ENCODE measurements around the gene FGF19.
"Not testable (repeated sequence)": the region's sequence is repeated elsewhere in the genome, so short reads cannot be mapped to it uniquely, and the experiment has no call there.

Gene FGF19

GRCh38 chr11:69696749-69697468, 6.9 kb downstream of the FGF19 start:
- Histone ChIP-seq H3K4me1 (ENCODE audit: control insufficient read depth, insufficient read depth, low read length) (peaks cover 20% of the 10 kb centered on the region), H3K27me3 (ENCODE audit: control insufficient read depth, insufficient read depth, low read length, poor library complexity, severe bottlenecking) (peaks cover 18% of the 10 kb centered on the region), H3K4me3 (ENCODE audit: insufficient read depth, low read depth, low read length) (no peak overlapping the region), H3K36me3 (ENCODE audit: control insufficient read depth, insufficient read depth, low read length) (no peaks in the 10 kb centered on the region), H3K9me3 (ENCODE audit: control insufficient read depth, low read length) (no peaks in the 10 kb centered on the region), H3K27ac (ENCODE audit: insufficient read depth, low read depth, low read length, poor library complexity, severe bottlenecking) (no peak overlapping the region)
- WGBS, 2 experiments, result 79 to 81% methylated on average over 15 of the region's 15 CpGs

DNA sequence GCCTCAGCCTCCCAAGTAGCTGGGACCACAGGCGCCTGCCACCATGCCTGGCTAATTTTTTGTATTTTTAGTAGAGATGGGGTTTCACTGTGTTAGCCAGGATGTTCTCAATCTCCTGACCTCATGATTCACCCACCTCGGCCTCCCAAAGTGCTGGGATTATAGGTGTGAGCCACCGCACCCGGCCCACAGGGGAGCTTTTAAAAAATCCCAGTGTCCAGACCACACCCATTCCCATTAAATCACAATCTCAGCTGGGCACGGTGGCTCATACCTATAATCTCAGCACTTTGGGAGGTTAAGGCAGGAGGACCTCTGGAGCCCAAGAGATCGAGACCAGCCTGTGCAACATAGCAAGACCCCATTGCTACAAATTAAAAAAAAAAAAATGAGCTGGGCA, 7.8 kb downstream of the FGF19 start:
- not testable (repeated sequence) for H3K36me3 ChIP-seq (ENCODE audit: control insufficient read depth, insufficient read depth, low read length); H3K9me3 ChIP-seq (ENCODE audit: control insufficient read depth, low read length); H3K4me3 ChIP-seq (ENCODE audit: insufficient read depth, low read depth, low read length); H3K27ac ChIP-seq (ENCODE audit: insufficient read depth, low read depth, low read length, poor library complexity, severe bottlenecking); H3K27me3 ChIP-seq (ENCODE audit: control insufficient read depth, insufficient read depth, low read length, poor library complexity, severe bottlenecking)
- H3K4me1 ChIP-seq (ENCODE audit: control insufficient read depth, insufficient read depth, low read length), result peaks cover 17% of the 10 kb centered on the region
- 92 to 93% methylated on average over 5 of the region's 6 CpGs for WGBS, 2 experiments

DNA sequence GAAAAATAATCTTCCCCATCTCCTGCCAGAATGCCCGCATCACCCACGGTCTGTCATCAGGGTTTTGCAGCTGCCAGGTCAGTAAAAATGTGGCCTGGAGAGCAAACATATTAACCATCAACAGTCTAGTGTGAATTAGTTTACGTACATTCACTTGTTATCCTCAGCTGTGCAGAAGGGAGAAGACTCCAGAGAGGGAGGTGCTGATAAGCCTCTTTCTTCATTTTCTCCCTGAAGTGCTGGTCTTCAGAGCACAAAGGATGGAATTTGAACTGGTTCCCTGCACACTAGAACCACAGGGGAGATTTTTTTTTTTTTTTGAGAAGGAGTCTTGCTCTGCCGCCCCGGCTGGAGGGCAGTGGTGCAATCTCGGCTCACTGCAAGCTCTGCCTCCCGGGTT, 8.2 kb downstream of the FGF19 start:
- Histone ChIP-seq H3K9me3 (ENCODE audit: control insufficient read depth, low read length) (no peaks in the 10 kb centered on the region), H3K36me3 (ENCODE audit: control insufficient read depth, insufficient read depth, low read length) (no peaks in the 10 kb centered on the region), H3K27me3 (ENCODE audit: control insufficient read depth, insufficient read depth, low read length, poor library complexity, severe bottlenecking) (peaks cover 4% of the 10 kb centered on the region), H3K4me1 (ENCODE audit: control insufficient read depth, insufficient read depth, low read length) (peaks cover 13% of the 10 kb centered on the region), H3K4me3 (ENCODE audit: insufficient read depth, low read depth, low read length) (no peak overlapping the region), H3K27ac (ENCODE audit: insufficient read depth, low read depth, low read length, poor library complexity, severe bottlenecking) (no peak overlapping the region)
- WGBS, 2 experiments, result 88 to 90% methylated on average over 6 to 7 of the region's 7 CpGs

DNA sequence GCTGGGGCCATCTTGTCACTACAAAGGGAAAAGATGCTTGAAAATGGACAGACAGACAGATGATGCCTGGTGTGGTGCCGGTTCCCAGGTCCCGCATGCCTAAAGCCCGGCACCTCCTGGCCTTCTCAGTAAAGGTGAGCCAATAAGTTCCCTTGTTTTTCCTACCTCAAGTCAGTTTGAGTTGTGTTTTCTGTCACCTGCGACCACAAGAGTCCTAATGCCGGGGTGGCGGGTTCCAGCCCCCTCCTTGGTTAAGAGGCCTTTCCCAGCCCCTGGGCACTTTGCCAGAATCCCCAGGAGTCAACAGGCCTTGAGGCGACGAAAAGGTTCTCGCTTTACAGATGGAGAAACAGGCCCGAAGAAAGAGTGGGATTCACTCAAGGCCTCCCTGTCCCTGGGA, 9.0 kb downstream of the FGF19 start:
- H3K9me3 ChIP-seq (ENCODE audit: control insufficient read depth, low read length), result no peaks in the 10 kb centered on the region
- no peak overlapping the region for H3K4me3 ChIP-seq (ENCODE audit: insufficient read depth, low read depth, low read length)
- H3K27me3 ChIP-seq (ENCODE audit: control insufficient read depth, insufficient read depth, low read length, poor library complexity, severe bottlenecking), result no peaks in the 10 kb centered on the region
- no peaks in the 10 kb centered on the region for H3K36me3 ChIP-seq (ENCODE audit: control insufficient read depth, insufficient read depth, low read length)
- 86% methylated on average over 10 of the region's 10 CpGs for WGBS, 2 experiments
- H3K27ac ChIP-seq (ENCODE audit: insufficient read depth, low read depth, low read length, poor library complexity, severe bottlenecking), result no peak overlapping the region
- peaks cover 13% of the 10 kb centered on the region for H3K4me1 ChIP-seq (ENCODE audit: control insufficient read depth, insufficient read depth, low read length)

DNA sequence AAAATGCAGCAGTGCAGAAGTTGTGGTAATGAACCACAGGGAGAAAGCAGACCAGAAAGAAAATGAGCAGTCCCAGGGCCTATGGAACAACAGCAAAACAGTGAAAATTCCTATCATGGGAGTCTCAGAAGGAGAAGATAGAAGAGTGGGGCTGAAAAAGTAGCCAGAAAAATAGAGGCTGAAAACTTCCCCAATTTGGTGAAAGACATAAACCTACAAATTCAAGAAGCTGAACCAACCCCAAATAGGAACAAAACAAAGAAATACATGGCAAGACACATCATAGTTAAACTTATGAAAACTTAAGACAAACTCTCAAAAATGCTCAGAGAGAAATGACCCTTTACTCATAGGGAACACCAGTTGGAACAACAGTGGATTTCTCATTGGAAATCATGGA, 11.4 kb downstream of the FGF19 start:
- H3K4me1 ChIP-seq (ENCODE audit: control insufficient read depth, insufficient read depth, low read length), result peaks cover 9% of the 10 kb centered on the region
- H3K27me3 ChIP-seq (ENCODE audit: control insufficient read depth, insufficient read depth, low read length, poor library complexity, severe bottlenecking), result no peaks in the 10 kb centered on the region
- H3K36me3 ChIP-seq (ENCODE audit: control insufficient read depth, insufficient read depth, low read length), result no peaks in the 10 kb centered on the region
- H3K9me3 ChIP-seq (ENCODE audit: control insufficient read depth, low read length), result no peaks in the 10 kb centered on the region
- no peak overlapping the region for H3K27ac ChIP-seq (ENCODE audit: insufficient read depth, low read depth, low read length, poor library complexity, severe bottlenecking)
- H3K4me3 ChIP-seq (ENCODE audit: insufficient read depth, low read depth, low read length), result no peak overlapping the region

- Histone ChIP-seq H3K9me3 (ENCODE audit: control insufficient read depth, low read length) (no peaks in the 10 kb centered on the region), H3K27me3 (ENCODE audit: control insufficient read depth, insufficient read depth, low read length, poor library complexity, severe bottlenecking) (no peaks in the 10 kb centered on the region), H3K4me1 (ENCODE audit: control insufficient read depth, insufficient read depth, low read length) (no peaks in the 10 kb centered on the region), H3K4me3 (ENCODE audit: insufficient read depth, low read depth, low read length) (no peak overlapping the region), H3K36me3 (ENCODE audit: control insufficient read depth, insufficient read depth, low read length) (no peaks in the 10 kb centered on the region), H3K27ac (ENCODE audit: insufficient read depth, low read depth, low read length, poor library complexity, severe bottlenecking) (no peak overlapping the region)
- WGBS, 2 experiments, result 91 to 94% methylated on average over 2 of the region's 2 CpGs
These were observed 12.4 kb downstream of the FGF19 start for GRCh38 chr11:69691463-69691862.

- 89 to 92% methylated on average over 5 of the region's 5 CpGs for WGBS, 2 experiments
- Histone ChIP-seq H3K36me3 (ENCODE audit: control insufficient read depth, insufficient read depth, low read length) (no peaks in the 10 kb centered on the region), H3K4me1 (ENCODE audit: control insufficient read depth, insufficient read depth, low read length) (no peaks in the 10 kb centered on the region), H3K27me3 (ENCODE audit: control insufficient read depth, insufficient read depth, low read length, poor library complexity, severe bottlenecking) (peaks cover 11% of the 10 kb centered on the region), H3K27ac (ENCODE audit: insufficient read depth, low read depth, low read length, poor library complexity, severe bottlenecking) (no peak overlapping the region), H3K4me3 (ENCODE audit: insufficient read depth, low read depth, low read length) (no peak overlapping the region), H3K9me3 (ENCODE audit: control insufficient read depth, low read length) (no peaks in the 10 kb centered on the region)
These were observed 14.1 kb downstream of the FGF19 start for GRCh38 chr11:69689484-69690319.

GRCh38 chr11:69687969-69688771, 15.7 kb downstream of the FGF19 start:
- H3K4me1 ChIP-seq (ENCODE audit: control insufficient read depth, insufficient read depth, low read length); H3K36me3 ChIP-seq (ENCODE audit: control insufficient read depth, insufficient read depth, low read length); H3K4me3 ChIP-seq (ENCODE audit: insufficient read depth, low read depth, low read length); H3K27ac ChIP-seq (ENCODE audit: insufficient read depth, low read depth, low read length, poor library complexity, severe bottlenecking); H3K9me3 ChIP-seq (ENCODE audit: control insufficient read depth, low read length): not testable (repeated sequence)
- WGBS, 2 experiments, result 87 to 92% methylated on average over 4 to 5 of the region's 5 CpGs
- H3K27me3 ChIP-seq (ENCODE audit: control insufficient read depth, insufficient read depth, low read length, poor library complexity, severe bottlenecking), result peaks cover 13% of the 10 kb centered on the region

GRCh38 chr11:69686856-69687255, 17.0 kb downstream of the FGF19 start:
- Histone ChIP-seq H3K27ac (ENCODE audit: insufficient read depth, low read depth, low read length, poor library complexity, severe bottlenecking) (no peak overlapping the region), H3K27me3 (ENCODE audit: control insufficient read depth, insufficient read depth, low read length, poor library complexity, severe bottlenecking) (peaks cover 13% of the 10 kb centered on the region), H3K4me3 (ENCODE audit: insufficient read depth, low read depth, low read length) (no peak overlapping the region), H3K9me3 (ENCODE audit: control insufficient read depth, low read length) (no peaks in the 10 kb centered on the region), H3K4me1 (ENCODE audit: control insufficient read depth, insufficient read depth, low read length) (no peaks in the 10 kb centered on the region), H3K36me3 (ENCODE audit: control insufficient read depth, insufficient read depth, low read length) (no peaks in the 10 kb centered on the region)
- WGBS, 2 experiments, result 96% methylated on average over 8 of the region's 8 CpGs

DNA sequence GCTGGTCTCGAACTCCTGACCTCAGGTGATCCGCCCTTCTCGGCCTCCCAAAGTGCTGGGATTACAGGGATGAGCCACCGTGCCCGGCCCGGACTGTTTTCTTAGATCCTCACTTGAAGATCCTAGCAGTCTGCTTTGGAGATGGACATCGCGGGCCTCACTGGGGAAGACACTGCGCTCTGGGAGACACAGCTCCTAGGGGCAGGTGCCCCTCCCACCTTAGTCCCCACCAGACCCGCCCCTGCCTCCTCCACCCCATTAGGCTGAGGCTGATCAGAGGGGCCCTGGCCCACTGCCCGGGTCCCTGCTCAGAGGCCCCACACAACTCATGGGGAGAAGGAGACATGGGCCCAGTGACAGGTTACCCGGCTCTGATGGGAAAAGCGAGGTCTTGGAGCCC, 17.4 kb downstream of the FGF19 start:
- WGBS, 2 experiments, result 81 to 85% methylated on average over 13 of the region's 13 CpGs
- H3K27me3 ChIP-seq (ENCODE audit: control insufficient read depth, insufficient read depth, low read length, poor library complexity, severe bottlenecking), result peaks cover 13% of the 10 kb centered on the region
- H3K4me1 ChIP-seq (ENCODE audit: control insufficient read depth, insufficient read depth, low read length), result no peaks in the 10 kb centered on the region
- no peak overlapping the region for H3K4me3 ChIP-seq (ENCODE audit: insufficient read depth, low read depth, low read length)
- H3K27ac ChIP-seq (ENCODE audit: insufficient read depth, low read depth, low read length, poor library complexity, severe bottlenecking), result no peak overlapping the region
- H3K36me3 ChIP-seq (ENCODE audit: control insufficient read depth, insufficient read depth, low read length), result no peaks in the 10 kb centered on the region
- H3K9me3 ChIP-seq (ENCODE audit: control insufficient read depth, low read length), result no peaks in the 10 kb centered on the region

Measured in ectodermal cell (in vitro differentiated cells).